ENCODE results near the gene HOXB3.

GRCh38 chr17:48606892-48607614 lies 17.0 kb upstream of the HOXB3 start:
- TF ChIP-seq CTCF (IDR thresholded peaks at IDR 0.05) = no peak
- TF ChIP-seq ZFX (IDR thresholded peaks at IDR 0.05; ENCODE audit: borderline replicate concordance) = no peak

All from 22Rv1 (cell line).